GM08714 (cell line): ENCODE measurements around the gene ATP5F1D.

ENCODE experiments used
- H3K4me3 ChIP-seq: fragments of 200-500 bp; sonication (Bioruptor generic); 2 replicates; pipeline ENCODE4 v1.5.1; 2014; ENCODE audit warnings: mild to moderate bottlenecking, low read length, inconsistent platforms
- ZNF274 ChIP-seq: IDR thresholded peaks from 2 replicates; pipeline ENCODE4 v1.6.1; 2012; ENCODE audit warnings: mild to moderate bottlenecking, low read depth, low read length

Gene ATP5F1D

DNA sequence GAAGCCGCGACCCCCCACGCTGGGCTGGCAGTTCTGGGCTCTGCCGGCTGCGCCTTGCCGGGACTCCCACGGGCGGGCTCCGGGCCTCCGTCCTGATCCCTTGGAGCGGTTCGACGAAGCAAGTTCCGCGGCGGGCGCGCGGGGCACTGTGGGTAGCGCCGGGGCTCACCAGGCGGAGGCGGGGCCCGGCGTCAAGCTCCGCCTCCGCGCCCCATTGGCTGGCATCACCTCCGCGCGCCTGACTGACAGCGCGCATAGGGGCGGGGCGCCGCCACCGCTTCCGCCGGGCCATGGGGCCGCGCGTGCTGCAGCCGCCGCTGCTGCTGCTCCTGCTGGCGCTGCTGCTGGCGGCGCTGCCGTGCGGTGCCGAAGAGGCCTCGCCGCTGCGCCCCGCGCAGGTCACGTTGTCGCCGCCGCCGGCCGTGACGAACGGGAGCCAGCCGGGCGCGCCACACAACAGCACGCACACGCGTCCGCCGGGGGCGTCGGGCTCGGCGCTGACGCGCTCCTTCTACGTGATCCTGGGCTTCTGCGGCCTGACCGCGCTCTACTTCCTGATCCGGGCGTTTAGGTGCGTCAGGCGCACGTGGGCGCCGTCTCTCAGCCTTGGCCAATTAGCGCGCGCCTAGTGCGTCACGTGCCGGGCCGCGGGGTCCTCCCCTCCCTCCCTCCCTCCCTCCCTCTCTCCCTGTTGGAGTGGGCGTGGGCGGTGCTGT is 33.9 kb downstream of the ATP5F1D start, which contains the start of gene FAM174C:
FAM174C (plus strand) TSS at position 271 of the 716 bp plus-strand sequence; CDS start at position 291, 20 bp downstream.
- peak within 1 kb of the TSS; percentile 69; the same call in 1 of the 2 replicates for H3K4me3 ChIP-seq
- no peak for TF ChIP-seq ZNF274

DNA sequence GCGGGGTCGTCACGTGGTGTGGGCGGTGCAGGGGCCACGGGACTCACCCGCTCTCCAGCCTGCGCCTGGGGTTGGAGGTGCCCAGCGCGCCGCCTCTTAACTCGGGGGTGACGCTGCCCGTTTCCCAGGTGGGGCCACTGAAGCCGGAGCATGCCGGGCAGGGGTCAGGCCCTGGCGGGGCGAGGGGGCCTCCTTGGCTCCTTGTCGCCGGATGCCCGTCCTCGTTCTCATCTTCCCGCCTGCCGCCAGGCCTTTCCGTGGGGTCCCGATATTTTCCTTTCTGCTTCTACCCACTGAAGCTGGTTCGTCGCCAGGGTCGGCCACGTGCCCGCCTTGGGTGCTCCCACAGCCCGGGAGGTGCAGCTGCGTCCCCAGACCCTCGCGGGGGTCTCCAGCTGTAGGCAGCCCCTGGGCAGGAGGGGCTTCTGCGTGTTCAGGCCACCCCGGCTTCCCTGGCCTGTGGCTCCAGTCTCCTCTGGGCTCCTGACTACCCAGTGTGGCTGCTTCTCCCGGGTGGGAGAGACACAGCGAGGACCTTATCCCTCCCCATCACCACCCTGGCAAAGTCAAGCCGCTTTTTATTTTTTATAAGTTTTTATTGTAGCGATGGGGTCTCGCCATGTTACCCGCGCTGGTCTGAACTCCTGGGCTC is 34.6 kb downstream of the ATP5F1D start:
- TF ChIP-seq ZNF274: no peak

DNA sequence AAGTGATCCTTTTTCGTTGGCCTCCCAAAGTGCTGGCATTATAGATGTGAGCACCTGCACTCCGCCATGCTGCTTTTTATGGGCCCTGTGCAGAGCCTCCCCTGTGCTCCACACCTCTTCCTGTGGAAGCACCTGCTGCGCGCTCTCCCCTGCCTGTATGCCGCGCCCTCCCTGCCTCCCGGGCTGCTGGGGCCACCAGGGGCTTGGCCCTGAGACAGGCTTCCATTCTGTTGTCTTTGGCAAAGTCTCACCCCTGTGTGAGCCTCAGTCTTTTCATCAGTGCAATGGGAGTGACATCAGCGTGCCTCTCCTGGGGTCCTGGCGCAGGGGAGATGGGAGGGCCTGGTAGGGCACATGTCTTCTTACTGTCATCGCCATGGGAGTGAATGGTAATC is 35.1 kb downstream of the ATP5F1D start:
- no peak for TF ChIP-seq ZNF274
- peak overlapping the region; percentile 69; the same call in 1 of the 2 replicates for H3K4me3 ChIP-seq

More for the DNA sequence above, 34.6 kb downstream of the ATP5F1D start:
- peak overlapping the region; percentile 69; the same call in 1 of the 2 replicates for H3K4me3 ChIP-seq

DNA sequence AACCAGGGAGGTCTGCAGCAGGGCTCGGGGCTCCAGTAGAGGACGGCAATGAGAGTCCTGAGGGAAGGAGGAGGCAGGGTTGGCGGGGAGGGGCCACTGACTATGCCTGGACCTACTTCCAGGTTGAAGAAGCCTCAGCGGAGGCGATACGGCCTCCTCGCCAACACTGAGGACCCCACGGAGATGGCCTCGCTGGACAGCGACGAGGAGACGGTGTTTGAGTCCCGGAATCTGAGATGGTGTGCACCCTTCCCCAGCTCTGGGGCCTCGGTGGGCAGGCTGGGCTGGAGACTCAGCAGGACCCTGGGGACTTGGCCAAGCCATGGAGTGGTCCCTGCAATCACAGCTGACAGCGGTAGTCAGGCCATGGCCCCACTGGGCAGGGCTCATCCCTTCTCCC is 35.5 kb downstream of the ATP5F1D start:
- no peak overlapping the region; the same call in 1 of the 2 replicates for H3K4me3 ChIP-seq
- TF ChIP-seq ZNF274: no peak

DNA sequence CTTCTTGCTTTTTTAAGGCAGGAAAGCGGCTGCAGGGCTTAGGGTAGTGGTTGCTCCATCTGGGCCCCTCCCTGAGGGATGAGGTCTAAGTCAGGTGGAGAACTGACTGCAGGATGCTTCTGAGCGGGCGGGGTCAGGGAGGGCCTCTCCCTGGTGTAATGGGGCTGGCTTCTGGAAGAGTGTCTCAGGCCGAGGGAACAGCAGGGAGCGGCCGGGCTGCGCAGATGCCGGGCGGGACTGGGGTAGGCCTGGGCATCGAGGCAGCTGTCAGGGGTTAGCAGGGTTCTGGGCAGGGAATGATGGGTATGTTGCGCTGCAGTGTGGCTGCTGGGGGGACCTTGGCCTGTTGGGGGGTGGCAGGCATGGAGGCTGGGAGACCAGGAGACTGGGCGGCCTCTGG is 36.5 kb downstream of the ATP5F1D start:
- TF ChIP-seq ZNF274: no peak
- no peak overlapping the region for H3K4me3 ChIP-seq

DNA sequence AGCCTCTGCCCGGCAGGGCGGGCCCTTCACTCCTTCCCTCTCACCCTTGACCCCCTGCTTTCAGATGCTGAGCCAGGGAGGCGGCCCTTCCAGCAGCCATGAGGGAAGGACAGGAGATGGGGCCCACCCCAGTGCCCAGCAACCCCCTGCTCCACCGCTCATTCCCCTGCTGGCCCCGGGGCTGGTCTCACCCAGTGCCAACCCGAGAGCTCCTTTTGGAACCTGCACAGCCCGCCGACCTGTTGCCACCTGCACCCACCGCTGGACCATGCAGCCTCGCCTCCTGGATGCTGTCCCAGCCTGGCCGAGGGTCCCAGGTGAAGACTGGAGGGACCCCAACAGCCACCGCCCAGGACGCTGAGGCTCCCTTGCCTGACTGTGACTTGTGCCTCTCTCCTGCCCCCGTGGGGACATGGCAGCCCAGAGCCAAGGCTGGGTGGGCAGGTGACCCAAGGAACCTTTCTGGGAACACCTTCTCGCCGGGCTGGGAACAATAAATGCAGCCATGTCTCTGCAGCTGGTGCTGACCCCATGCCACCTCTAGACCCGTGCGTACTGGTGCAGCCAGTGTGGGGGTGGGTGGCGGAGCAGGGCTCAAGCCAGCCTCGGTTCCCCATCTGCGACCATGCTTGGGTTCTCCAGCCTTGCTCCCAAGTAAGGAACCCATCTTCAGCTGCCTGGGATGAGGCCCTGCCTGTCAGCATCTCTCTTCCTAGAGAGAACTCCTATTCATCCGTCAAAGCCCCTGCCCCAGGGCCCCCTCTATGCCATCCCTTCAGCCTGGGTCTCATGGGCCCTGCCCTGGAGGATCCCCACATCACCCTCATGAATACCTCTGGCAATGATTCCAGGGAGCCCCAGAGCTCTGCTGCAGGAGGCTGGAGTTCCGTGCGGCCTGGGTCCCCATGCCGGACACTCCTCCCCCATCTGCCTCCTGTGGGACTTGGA is 37.4 kb downstream of the ATP5F1D start:
- no peak overlapping the region for H3K4me3 ChIP-seq
- no peak for TF ChIP-seq ZNF274

DNA sequence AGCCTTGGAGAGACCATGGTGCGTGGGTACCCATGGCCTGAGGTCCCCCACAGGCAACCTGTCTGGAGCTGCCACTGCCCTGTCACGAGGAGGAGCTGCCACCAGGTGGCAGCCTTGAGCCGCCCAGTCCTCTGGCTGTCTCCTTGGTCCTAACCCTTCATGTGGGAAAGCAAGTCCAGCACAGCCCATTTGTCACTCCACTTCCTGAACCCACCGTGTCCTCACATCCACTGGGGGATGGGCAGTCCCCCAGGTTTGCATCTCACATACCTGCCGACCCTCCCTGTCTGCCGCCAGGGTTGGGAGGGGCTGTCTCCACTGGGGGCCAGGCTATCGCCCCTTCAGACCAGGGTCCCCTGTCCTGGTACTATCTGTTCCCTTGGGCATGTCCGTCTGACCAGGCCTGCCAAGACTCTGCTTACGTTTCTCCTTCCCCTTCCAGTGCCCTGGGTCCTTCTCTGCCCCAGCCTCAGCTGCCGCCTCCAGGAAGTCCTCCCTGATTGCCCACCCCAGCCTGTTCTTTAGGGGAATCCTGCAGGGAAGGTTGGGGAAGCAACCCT is 38.3 kb downstream of the ATP5F1D start:
- no peak for TF ChIP-seq ZNF274

DNA sequence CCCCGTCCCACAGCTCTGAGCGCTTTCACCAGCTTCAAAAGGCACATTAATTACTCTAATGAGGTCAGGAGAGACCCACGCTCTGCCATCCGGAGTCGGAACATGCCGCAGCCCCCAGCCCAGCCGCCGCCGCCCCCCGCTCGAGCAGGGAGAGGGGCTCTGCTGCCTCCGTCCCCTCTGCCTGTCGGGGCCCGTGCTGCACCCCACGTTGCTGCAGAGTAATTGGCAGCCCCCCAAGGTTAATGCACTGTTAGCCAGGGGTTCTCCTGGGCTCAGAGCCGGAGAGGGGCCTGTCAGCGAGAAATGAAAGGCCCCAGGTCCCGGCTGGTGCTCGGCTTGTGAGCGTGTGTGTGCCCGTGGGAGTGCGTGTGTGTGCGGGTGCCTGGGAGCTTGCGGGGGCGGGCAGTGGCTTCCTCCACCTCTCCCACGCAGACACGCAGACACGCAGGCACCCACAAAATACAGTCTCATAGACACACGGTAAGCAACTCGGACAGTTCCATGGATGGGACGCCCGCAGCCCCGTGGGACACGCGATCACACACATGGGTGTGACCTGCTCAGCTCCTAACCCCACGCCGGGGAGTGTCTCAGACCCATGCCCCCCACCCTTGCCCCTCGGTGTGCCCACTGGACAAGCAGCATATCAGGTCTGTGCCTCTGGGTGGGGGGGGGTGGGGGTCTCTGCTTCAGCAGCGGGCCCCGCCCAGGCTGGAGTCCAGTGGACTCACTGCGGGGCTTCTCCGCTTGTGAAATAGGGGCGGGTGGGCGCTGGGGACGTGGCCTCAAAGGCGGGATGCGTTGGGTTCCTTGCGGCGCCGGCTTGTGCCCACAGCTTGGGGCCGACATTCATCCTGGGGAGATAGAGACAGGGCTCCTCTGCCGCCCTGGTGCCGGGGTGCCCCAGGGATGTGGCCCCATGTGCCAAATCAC is 39.4 kb downstream of the ATP5F1D start:
- H3K4me3 ChIP-seq: no peak overlapping the region
- no peak for TF ChIP-seq ZNF274

More for the DNA sequence above, 38.3 kb downstream of the ATP5F1D start:
- H3K4me3 ChIP-seq: no peak overlapping the region

DNA sequence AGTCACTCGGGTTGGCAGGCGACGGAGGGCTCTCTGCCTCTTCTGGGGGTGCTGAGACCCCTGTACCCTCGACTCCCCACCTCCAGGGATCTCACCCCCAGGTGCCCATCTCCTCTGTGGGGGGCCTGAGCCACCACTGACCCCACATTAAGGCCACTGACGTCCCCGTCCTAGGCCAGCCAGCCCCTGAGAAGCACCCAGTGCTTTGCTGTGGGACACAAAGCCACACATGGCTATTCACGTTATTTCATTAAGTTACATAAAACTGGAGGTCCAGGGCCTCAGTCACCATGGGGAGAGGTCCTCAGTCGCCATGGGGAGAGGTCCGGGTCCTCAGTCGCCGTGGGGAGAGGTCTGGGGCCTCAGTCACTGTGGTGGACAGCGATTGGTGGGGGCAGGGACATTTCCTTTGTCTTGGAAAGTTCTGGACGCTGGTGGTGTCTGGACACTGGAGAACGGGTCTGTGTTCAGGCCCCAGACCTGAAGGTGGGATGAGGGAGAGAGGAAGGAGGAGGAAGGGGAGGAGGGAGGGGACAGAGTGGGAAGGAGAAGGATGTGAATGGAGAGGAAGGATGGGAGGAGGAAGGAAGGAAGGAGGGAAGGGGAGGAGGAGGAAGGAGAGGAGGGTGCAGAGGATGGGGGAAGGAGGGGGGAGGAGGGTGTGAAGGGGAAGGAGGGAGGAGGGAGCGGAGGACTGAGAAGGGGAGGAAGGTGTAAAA is 40.2 kb downstream of the ATP5F1D start:
- no peak for TF ChIP-seq ZNF274
- no peak overlapping the region for H3K4me3 ChIP-seq

DNA sequence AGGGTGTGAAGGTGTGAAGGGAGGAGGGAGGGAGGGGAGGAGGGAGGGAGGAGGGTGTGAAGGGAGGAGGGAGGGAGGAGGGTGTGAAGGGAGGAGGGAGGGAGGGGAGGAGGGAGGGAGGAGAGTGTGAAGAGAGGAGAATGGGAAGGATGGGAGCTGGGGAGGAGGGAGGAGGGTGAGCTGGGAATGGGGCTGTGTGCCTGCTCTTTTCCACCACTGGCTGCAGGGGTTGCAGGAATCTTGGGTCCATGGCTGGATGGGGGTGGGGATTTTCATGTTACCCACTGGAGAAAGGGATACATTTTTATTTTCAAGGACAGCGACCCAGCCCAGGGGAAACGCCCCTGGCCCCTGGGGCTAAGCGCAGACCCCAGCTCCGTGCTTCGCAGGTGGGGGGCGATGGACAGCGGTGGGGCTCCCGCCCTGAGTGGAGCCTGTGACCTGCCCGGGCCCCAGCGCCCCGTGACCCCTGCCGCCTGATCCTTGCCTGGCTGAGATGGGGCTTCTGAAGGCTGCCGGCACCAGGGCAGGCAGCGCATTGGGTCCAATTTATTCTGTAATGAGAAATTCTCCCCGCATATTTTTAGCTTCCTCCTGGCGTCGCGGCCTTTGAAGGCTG is 41.1 kb downstream of the ATP5F1D start:
- no peak overlapping the region for H3K4me3 ChIP-seq
- no peak for TF ChIP-seq ZNF274

DNA sequence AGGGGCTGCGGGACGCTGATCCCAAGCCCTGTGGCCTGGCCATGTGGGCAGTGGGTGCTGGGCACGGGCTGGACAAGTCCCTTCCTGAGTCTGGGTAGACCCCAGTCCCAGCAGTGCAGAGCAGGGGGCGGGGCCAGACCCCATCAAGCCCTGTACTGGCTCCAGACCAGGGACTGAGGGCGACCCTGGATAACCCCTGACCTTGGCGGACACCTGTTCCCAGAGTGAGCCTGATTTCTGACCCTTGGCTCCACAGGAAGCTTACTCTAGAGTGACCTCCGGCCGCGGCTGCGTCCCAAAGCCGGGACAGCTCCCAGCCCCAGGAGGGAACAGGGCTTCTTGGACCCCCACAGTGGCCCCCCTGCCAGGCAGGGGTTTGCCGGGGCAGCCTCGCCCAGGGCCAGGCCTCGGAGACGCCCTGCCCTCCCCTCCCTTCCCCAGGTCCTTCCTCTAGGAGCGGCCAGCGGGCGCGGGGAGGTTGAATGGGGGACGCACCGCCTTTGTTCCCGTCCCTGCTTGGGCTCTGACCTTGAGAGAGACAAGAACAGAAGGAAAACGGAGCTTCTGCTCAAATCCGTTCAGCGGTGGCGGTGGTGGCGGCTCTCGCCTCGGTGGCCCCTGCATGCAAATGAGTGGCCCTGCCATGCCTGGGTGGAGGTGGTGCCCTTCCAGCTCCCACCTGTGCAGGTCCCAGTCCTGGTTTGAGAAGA is 41.8 kb downstream of the ATP5F1D start:
- no peak for TF ChIP-seq ZNF274
- no peak overlapping the region for H3K4me3 ChIP-seq

DNA sequence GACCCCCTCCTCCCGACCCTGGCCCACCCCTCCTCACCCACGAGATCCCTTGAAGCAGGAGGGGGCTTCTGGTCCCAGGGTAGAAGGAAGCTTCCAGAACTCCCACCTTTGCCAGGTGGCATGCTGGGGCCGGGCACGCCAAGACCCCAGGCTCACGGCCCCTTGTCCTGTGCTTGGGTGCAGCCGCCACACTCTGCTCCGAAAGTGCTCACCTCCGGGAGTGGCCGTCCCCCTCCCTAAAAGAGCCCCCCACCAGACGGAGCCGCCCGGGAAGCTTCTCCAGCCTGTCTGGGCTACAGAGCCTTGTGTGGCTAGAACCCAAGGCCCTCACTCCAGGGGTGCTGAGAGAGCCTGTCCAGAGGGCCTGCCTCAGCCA is 42.4 kb downstream of the ATP5F1D start:
- TF ChIP-seq ZNF274: no peak
- no peak overlapping the region for H3K4me3 ChIP-seq
